IMR-90 (cell line): ENCODE data around the gene NELL1. TPM values are rescaled to one million over a fixed set of nuclear protein-coding genes. Genes with fewer than 3 reads are reported as not detected.

ENCODE experiments used
- ATAC-seq: fragments of 200-7000 bp; cut with Tn5 transposase; 2 replicates; pipeline ENCODE4 v1.9.1; 2020; ENCODE audit warnings: low read depth, mild to moderate bottlenecking, moderate library complexity
- BruUV-seq: library from RNA; stranded (reverse); fragments of 400-500 nt; replicated peaks from 2 replicates; lab custom pipeline; 2021; lab: Mats Ljungman, UMichigan
- CTCF ChIA-PET: fragments of 300-600 bp; formaldehyde crosslinking; extraction: SDS; loops from one replicate; lab custom pipeline; 2021; ENCODE audit warnings: antibody characterized with exemption; lab: Yijun Ruan, JAX
- POLR2A ChIA-PET: fragments of 300-600 bp; sonication (Branson Sonifier 250); formaldehyde crosslinking; loops from one replicate; lab custom pipeline; 2022; ENCODE audit warnings: antibody characterized with exemption; ENCODE audit not compliant: unreplicated experiment; lab: Charles Lee
- DNase-seq: peaks from one replicate; pipeline ENCODE4 v3.0.0; 2013
- H2AFZ ChIP-seq: replicated peaks from 2 replicates; pipeline ENCODE3; 2013; ENCODE audit warnings: low read length, mild to moderate bottlenecking; ENCODE audit not compliant: poor library complexity
- H2AK5ac ChIP-seq: 2 replicates; pipeline ENCODE4 v1.6.1; 2013; ENCODE audit warnings: low read depth, low read length, inconsistent platforms
- H2AK9ac ChIP-seq: replicated peaks from 2 replicates; pipeline ENCODE3; 2013; ENCODE audit warnings: mild to moderate bottlenecking, low read depth, low read length, moderate library complexity; ENCODE audit not compliant: poor library complexity
- H2BK120ac ChIP-seq: 2 replicates; pipeline ENCODE4 v1.6.1; 2013; ENCODE audit warnings: low read depth, low read length, inconsistent platforms
- H2BK15ac ChIP-seq: 3 replicates; pipeline ENCODE4 v1.6.1; 2013; ENCODE audit warnings: low read depth, low read length, inconsistent platforms
- H2BK20ac ChIP-seq: 2 replicates; pipeline ENCODE4 v1.6.1; 2013; ENCODE audit warnings: low read depth, mild to moderate bottlenecking, inconsistent platforms, low read length, moderate library complexity
- H2BK5ac ChIP-seq: 2 replicates; pipeline ENCODE4 v1.6.1; 2013; ENCODE audit warnings: mild to moderate bottlenecking, low read depth, low read length, inconsistent platforms; ENCODE audit not compliant: poor library complexity, severe bottlenecking
- H3K14ac ChIP-seq: replicated peaks from 2 replicates; pipeline ENCODE4 v1.6.1; 2013; ENCODE audit warnings: low read depth, low read length, inconsistent platforms
- H3K18ac ChIP-seq: 2 replicates; pipeline ENCODE4 v1.6.1; 2013; ENCODE audit warnings: low read depth, low read length, control low read depth
- H3K23ac ChIP-seq: 2 replicates; pipeline ENCODE4 v1.6.1; 2013; ENCODE audit warnings: low read depth, low read length, inconsistent platforms
- H3K27ac ChIP-seq: 2 replicates; pipeline ENCODE4 v1.5.1; 2013; ENCODE audit warnings: mild to moderate bottlenecking, control low read depth, low read length; ENCODE audit not compliant: insufficient read depth
- H3K27me3 ChIP-seq: 2 replicates; pipeline ENCODE4 v1.6.1; 2013; ENCODE audit warnings: low read length; ENCODE audit not compliant: control insufficient read depth, insufficient read depth
- H3K36me3 ChIP-seq: 2 replicates; pipeline ENCODE4 v1.6.1; 2013; ENCODE audit warnings: low read length, mixed read lengths; ENCODE audit not compliant: control insufficient read depth, insufficient read depth
- H3K4ac ChIP-seq: 2 replicates; pipeline ENCODE4 v1.6.1; 2013; ENCODE audit warnings: low read depth, low read length, inconsistent platforms
- H3K4me1 ChIP-seq: 2 replicates; pipeline ENCODE4 v1.6.1; 2013; ENCODE audit warnings: low read length, mixed read lengths; ENCODE audit not compliant: control insufficient read depth, insufficient read depth
- H3K4me2 ChIP-seq: 2 replicates; pipeline ENCODE4 v1.6.1; 2013; ENCODE audit warnings: low read depth, mild to moderate bottlenecking, control low read depth, low read length, moderate library complexity
- H3K4me3 ChIP-seq: 2 replicates; pipeline ENCODE4 v1.5.1; 2013; ENCODE audit warnings: low read depth, mild to moderate bottlenecking, control low read depth, low read length, moderate library complexity; ENCODE audit not compliant: insufficient read depth
- H3K56ac ChIP-seq: 2 replicates; pipeline ENCODE4 v1.6.1; 2013; ENCODE audit warnings: low read length, inconsistent platforms; ENCODE audit not compliant: insufficient read depth; ENCODE audit errors: extremely low read depth
- H3K79me1 ChIP-seq, 2 experiments: 2 replicates each; pipeline ENCODE4 v1.6.1; 2013; ENCODE audit warnings: low read length in 2 of 2, inconsistent platforms in 1 of 2, low read depth in 1 of 2
- H3K9ac ChIP-seq: 2 replicates; pipeline ENCODE4 v1.6.1; 2013; ENCODE audit warnings: low read depth, low read length, control low read depth
- H3K9me1 ChIP-seq: 2 replicates; pipeline ENCODE4 v1.6.1; 2013; ENCODE audit warnings: low read length, inconsistent platforms; ENCODE audit not compliant: insufficient read depth
- H3K9me3 ChIP-seq: 2 replicates; pipeline ENCODE4 v1.6.1; 2013; ENCODE audit warnings: low read length; ENCODE audit not compliant: control insufficient read depth, insufficient read depth
- H4K20me1 ChIP-seq: 2 replicates; pipeline ENCODE4 v1.6.1; 2013; ENCODE audit warnings: low read length, inconsistent platforms; ENCODE audit not compliant: insufficient read depth
- H4K5ac ChIP-seq: 2 replicates; pipeline ENCODE4 v1.6.1; 2013; ENCODE audit warnings: mild to moderate bottlenecking, low read depth, low read length, control low read depth
- H4K8ac ChIP-seq, 2 experiments: 2 replicates each; pipeline ENCODE4 v1.6.1; 2013; ENCODE audit warnings: low read depth in 2 of 2, low read length in 2 of 2, control low read depth in 1 of 2, inconsistent platforms in 1 of 2
- H4K91ac ChIP-seq: 2 replicates; pipeline ENCODE4 v1.6.1; 2013; ENCODE audit warnings: low read depth, low read length, inconsistent platforms; ENCODE audit not compliant: insufficient read depth
- BHLHE40 ChIP-seq: fragments of 150-350 bp; IDR thresholded peaks from 2 replicates; pipeline ENCODE4 v1.6.1; 2016; ENCODE audit warnings: mild to moderate bottlenecking, low read depth, low read length
- CHD1 ChIP-seq: IDR thresholded peaks from 2 replicates; pipeline ENCODE4 v1.6.1; 2012; ENCODE audit warnings: low read depth, low read length, improper control_type of control experiment
- CTCF ChIP-seq: conservative IDR thresholded peaks from 2 replicates; pipeline ENCODE4 v1.5.1; 2012; ENCODE audit warnings: mild to moderate bottlenecking, low read depth, low read length, improper control_type of control experiment
- MAFK ChIP-seq: IDR thresholded peaks from 2 replicates; pipeline ENCODE4 v1.6.1; 2012; ENCODE audit warnings: low read depth, low read length, improper control_type of control experiment
- NFE2L2 ChIP-seq: fragments of 150-350 bp; IDR thresholded peaks from 2 replicates; pipeline ENCODE4 v1.6.1; 2016; ENCODE audit warnings: low read depth, mild to moderate bottlenecking, low read length
- POLR2A ChIP-seq: IDR thresholded peaks from 2 replicates; pipeline ENCODE4 v1.6.1; 2012; ENCODE audit warnings: mild to moderate bottlenecking, low read depth, low read length
- RAD21 ChIP-seq: IDR thresholded peaks from 2 replicates; pipeline ENCODE4 v1.6.1; 2012; ENCODE audit warnings: low read length, improper control_type of control experiment
- RCOR1 ChIP-seq: IDR thresholded peaks from 2 replicates; pipeline ENCODE4 v1.6.1; 2012; ENCODE audit warnings: mild to moderate bottlenecking, low read length, improper control_type of control experiment; ENCODE audit not compliant: insufficient replicate concordance
- RFX5 ChIP-seq: IDR thresholded peaks from 2 replicates; pipeline ENCODE4 v1.8.0; 2012; ENCODE audit warnings: low read depth, mild to moderate bottlenecking, low read length, moderate library complexity
- USF2 ChIP-seq: fragments of 150-350 bp; IDR thresholded peaks from 2 replicates; pipeline ENCODE4 v1.6.1; 2017; ENCODE audit warnings: mild to moderate bottlenecking, antibody characterized with exemption, low read length, low read depth
- WGBS, 2 experiments: methylation state at CpG; one replicate each; pipeline versions ENCODE4 v1.1.5 to v1.1.7; 2013; ENCODE audit warnings: missing lambda C conversion rate in 2 of 2; ENCODE audit not compliant: insufficient read length in 1 of 2; ENCODE audit errors: extremely low coverage in 2 of 2; 5-methylcytosine and 5-hydroxymethylcytosine counted together
- dilution Hi-C: fragments of 300-500 bp; cut with HindIII; formaldehyde crosslinking; loops from one replicate; pipeline ENCODE4 v1.14.3; 2018; ENCODE audit warnings: low sequenced_read_pairs; ENCODE audit not compliant: unreplicated experiment
- in situ Hi-C: fragments of 300-500 bp; cut with MboI; formaldehyde crosslinking; loops from 3 replicates; pipeline ENCODE4 v1.14.3; 2019; ENCODE audit warnings: low sequenced_read_pairs, inconsistent platforms, mixed read lengths
- intact Hi-C: fragments of 100-400 bp; cut with micrococcal nuclease; formaldehyde crosslinking; loops from 2 replicates; pipeline ENCODE4 v1.10.0; 2022
- polyA plus RNA-seq, 3 experiments: library from polyadenylated mRNA; depleted of rRNA; stranded (reverse); fragments of >200 nt; gene quantifications; 2 replicates each; pipeline ENCODE4 v1.2.3, GENCODE V29; 2012; ENCODE audit warnings: low replicate concordance in 1 of 3
- total RNA-seq: library from RNA; depleted of rRNA; stranded (reverse); fragments of >200 nt; gene quantifications from 2 replicates; pipeline ENCODE4 v1.2.3, GENCODE V29; 2012

Gene NELL1
- total and polyA plus RNA-seq, 2 of the 4 experiments (the other 2 are of a cell fraction): not detected

GRCh38 chr11:21428796-21429195 lies 759.4 kb downstream of the NELL1 start:
- Histone ChIP-seq H2BK5ac (no peak overlapping the region), H3K4me3 (no peak overlapping the region), H4K5ac (no peak overlapping the region), H3K36me3 (no peaks in the 10 kb centered on the region), H2AK9ac (no peak overlapping the region), H2AK5ac (no peak overlapping the region), H3K23ac (no peak overlapping the region), H2BK15ac (no peak overlapping the region), H2BK120ac (no peak overlapping the region), H4K91ac (no peak overlapping the region), H3K4ac (no peak overlapping the region), H4K20me1 (no peaks in the 10 kb centered on the region), H3K27me3 (no peaks in the 10 kb centered on the region), H3K14ac (no peak overlapping the region), H3K9ac (no peak overlapping the region), H3K9me1 (no peaks in the 10 kb centered on the region), H3K18ac (no peak overlapping the region), H3K9me3 (peaks cover 2% of the 10 kb centered on the region), H3K79me1 (no peaks in the 10 kb centered on the region), H3K27ac (no peak overlapping the region), H3K4me2 (no peak overlapping the region), H2AFZ (no peak overlapping the region), H3K4me1 (no peaks in the 10 kb centered on the region), H4K8ac (no peak overlapping the region), H2BK20ac (no peak overlapping the region), H3K56ac (no peak overlapping the region)
- intact Hi-C loops: no loop called here
- no peak for ATAC-seq
- TF ChIP-seq RCOR1: no peak
- no peak for TF ChIP-seq MAFK
- no peak for TF ChIP-seq USF2
- TF ChIP-seq RAD21: no peak
- TF ChIP-seq CHD1: no peak
- no peak for TF ChIP-seq BHLHE40
- no peak for TF ChIP-seq NFE2L2
- TF ChIP-seq POLR2A: no peak
- TF ChIP-seq CTCF: no peak
- TF ChIP-seq RFX5: no peak
- BruUV-seq: no TSS peak
- dilution Hi-C loops: no loop called here
- in situ Hi-C loops: no loop called here
- DNase-seq: no peak
- ChIA-PET POLR2A (no interaction called here), CTCF (no interaction called here)
- WGBS, 2 experiments: no CpG with 5 or more reads among the region's 1 CpG
